HT1080 (cell line): ENCODE data around the gene CD180. TPM values are rescaled to one million over a fixed set of nuclear protein-coding genes. Genes with fewer than 3 reads are reported as not detected.
A peak's percentile ranks its signal among the peaks of the same experiment; 100 is the strongest.

Source experiments
- DNase-seq: peaks from one replicate; pipeline ENCODE4 v3.0.0-alpha.2; 2015; ENCODE audit warnings: low read depth
- total RNA-seq: library from RNA; depleted of rRNA; stranded (reverse); fragments of >200 nt; shearing (Covaris generic); gene quantifications from 2 replicates; pipeline ENCODE4 v1.2.3, GENCODE V29; 2014

The CD180 gene
- total RNA-seq, 1 experiment from 2014 or later: 0.43 TPM

DNA sequence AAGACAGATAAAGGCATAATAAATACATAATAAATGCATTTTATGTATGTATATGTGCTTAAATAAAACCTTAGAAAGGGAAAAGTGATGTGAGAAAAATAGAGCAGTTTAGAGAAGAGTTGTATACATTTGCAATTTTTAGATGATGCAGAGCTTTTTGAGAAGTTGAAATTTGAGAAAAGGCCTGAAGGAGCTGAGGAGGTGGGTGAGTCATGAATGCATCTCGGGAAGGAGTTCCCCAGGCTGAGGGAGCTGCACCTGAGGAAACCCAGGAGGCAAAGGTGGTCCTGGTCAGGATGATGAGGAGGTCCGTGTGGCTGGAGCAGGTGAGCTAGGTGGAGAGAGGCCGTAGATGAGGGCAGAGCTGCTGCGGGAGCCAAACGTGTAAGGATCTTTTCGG is 17.4 kb upstream of the CD180 start:
- no peak for DNase-seq

DNA sequence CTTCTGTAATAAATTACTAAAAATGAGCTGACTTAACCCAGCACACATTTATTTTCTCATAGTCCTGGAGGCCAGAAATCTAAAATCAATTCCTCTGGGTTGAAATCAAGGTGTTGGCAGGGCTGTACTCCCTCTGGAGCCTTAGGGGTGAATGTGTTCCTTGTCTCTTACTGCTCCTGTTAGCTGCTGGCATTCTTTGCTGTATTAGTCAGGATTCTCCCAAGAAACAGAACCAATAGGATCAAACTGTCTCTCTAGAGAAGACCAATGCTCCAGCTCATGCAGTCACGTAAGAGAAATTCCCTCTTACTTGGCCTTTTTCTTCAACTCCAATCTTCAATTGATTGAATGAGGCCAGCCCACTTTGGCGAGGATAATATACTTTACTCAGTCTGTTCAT is 15.3 kb upstream of the CD180 start:
- DNase-seq: peak; percentile 71

DNA sequence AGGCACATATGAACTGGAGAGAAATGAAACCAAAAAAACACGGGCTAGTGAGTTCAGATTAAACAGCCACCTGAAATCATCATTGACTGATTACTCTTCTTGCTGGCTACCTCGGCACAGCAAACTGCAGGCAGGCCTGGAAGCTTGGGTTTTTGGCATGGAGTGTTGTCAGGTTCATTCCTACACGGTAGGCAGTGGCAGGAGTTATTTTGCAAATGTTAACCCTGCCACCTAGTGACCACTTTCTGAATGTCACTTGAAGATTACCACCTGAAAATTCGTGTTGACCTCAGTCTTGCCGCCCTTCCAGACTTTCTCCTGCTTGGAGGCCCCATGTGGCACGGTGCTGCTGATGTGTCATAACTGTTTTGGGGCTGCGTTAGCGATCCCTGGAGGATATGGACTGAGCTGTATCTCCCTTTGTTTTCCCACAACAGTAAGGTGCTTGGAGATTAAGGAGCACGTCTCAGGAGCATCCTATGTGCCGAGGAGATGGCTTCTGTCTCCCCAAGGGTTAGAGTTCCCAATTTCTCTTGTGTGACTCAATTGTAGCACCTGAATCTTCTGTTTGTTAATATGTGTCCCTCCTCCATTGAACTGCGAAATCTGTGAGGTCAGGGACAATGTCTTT is 12.7 kb upstream of the CD180 start:
- peak; percentile 85 for DNase-seq

DNA sequence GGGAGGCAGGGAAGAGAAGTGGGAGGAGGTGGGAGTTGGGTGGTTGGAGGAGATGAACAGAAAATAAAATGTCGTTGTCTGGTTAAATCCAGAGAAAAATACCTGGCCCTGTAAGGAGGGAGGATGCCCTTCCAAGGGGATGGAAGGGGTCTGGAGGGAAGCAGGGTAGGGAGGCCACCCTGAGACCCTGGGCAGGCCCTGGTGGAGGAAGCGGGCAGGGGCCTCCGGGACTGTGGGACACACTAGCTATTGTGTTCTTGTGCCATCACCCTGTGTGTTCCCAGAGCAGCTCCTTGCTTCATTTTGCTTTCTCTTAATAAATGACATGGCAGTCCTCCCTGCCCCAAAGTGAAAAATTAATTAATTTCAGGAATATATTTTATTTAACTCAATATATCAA is 11.8 kb upstream of the CD180 start:
- DNase-seq: no peak

DNA sequence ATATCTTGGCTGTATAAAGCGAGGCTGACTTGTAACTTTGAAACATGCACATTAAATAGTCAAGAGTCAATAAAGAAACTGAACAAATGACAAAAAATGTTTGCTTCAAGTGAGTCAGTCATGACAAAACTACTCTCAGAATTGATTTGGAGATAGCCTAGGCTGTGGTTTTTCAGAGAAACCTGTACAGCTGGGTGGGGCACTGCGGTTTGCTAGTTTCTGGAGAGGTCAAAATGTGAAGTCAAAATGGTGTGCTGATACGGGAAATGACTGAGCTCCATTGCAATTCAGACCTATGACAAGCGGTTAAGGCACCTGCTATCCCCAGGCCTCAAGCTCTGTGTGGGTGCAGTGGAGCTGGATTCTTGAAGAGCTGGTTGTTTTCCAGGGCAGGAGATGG is 10.3 kb upstream of the CD180 start:
- DNase-seq: peak; percentile 99

DNA sequence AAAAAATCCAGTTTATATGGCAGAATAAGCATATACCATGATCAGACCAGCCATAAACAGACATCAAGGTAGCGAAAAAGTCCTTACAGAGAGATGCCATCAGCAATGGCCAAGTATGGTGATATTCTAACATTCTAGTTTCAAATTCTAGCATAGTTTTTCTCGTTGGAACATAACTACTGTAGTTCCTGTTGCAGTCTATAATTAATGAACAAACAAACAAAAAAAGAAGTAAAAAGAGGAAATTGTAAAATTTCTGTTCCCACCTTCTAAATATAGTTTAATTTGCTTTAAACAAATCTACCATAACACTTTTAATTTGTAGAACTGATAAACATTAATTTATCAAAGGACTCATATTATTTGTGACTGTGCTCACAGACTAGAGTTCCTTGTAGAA is 9.9 kb upstream of the CD180 start:
- no peak for DNase-seq

DNA sequence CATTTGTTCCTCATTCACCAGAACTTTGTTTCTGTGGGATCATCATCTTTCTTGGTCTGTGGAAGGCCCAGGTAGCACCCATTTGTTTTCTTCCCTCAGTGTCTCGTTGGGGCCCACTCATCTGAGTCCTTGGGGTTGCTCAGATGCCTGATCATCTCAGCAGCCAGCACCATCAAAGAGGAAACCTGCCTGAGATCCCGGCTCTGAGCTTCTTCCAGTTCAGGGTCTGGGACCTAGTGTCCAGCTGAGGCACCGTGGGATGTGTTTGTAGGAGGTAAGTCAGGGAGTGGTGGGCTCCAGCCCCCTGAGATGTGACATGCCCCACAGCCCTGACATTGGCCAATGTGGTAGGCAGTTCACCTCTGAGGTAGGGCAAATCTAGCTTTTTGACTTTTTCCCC is 9.4 kb upstream of the CD180 start:
- DNase-seq: no peak

DNA sequence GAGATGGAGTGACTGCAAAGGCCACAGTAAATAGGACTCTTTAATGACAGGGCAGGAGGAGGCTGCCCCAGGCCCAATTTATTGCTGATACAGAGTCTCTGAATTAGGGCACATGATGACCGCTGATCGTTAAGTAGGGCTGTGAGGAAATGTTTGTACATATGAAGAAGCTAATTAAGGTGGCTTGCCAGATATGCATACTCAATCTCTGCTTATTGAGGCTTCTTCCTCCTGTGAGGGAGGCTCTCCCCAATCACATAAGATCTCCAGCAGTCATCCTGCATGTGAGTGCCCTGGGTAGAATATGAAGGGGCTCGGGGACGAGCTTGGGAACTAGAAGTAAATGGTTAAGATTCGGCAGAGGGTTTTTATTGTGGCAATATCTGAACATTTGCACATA is 8.2 kb upstream of the CD180 start:
- no peak for DNase-seq

DNA sequence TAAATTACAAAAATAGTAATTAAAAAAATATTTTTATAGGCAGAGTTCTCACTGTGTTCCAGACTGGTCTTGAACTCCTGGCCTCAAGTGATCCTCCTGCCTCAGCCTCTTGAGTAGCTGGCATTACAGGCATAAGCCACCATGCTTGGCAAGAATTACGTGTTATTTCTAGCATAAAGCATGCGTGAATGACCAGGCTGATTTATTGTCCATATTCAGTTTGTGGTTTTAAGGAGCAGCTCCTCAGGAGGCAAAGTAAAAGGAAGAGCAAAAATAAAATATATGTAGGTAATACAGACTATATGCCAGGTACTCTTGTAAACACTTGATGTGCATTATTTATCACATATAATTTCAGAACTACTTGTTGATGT is 7.1 kb upstream of the CD180 start:
- DNase-seq: no peak

DNA sequence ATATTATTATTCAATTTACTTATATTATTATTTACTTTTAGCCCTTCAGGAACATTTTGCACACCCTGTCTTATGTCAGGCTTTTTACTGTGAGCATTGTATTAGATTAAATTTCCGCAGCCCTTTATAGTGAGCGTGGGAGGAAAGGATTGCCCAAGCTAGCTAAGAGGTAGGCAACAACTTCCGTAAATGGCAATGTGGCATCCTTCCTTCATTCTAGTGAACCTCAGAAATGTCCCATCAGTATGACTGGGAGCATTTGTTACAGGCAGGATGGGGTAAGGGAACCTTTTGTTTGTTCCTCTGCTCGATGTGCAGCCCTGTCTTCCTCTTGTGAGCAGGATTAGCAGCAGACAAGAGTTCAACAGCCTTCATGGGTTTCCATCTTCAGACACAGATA is 6.2 kb upstream of the CD180 start:
- DNase-seq: no peak

DNA sequence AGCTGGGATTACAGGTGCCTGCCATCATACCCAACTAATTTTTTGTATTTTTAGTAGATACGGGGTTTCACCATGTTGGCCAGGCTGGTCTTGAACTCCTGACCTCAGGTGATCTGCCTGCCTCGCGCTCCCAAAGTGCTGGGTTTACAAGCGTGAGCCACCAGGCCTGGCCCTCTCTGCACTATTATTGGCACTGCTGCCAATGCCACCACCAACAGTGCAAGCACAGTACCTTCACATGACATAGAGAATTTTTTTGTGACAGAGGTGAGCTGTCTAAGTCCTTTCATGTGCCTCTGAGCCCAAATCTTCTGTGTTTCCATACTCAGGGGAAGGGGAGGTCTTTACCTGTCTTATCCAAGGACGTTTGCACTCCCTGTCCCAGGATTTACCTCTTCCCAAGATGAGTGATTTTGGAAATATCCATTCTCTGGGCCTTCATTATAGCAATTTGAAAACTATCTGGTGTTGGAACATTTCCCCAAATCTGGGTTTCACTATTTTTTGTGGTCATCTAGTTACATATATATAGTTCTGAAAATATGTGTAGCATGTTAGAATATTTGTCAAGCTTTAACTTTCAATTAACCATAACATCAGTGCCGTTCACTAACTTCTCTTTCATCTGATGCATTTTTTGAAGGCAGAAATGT is 5.4 kb upstream of the CD180 start:
- DNase-seq: no peak

DNA sequence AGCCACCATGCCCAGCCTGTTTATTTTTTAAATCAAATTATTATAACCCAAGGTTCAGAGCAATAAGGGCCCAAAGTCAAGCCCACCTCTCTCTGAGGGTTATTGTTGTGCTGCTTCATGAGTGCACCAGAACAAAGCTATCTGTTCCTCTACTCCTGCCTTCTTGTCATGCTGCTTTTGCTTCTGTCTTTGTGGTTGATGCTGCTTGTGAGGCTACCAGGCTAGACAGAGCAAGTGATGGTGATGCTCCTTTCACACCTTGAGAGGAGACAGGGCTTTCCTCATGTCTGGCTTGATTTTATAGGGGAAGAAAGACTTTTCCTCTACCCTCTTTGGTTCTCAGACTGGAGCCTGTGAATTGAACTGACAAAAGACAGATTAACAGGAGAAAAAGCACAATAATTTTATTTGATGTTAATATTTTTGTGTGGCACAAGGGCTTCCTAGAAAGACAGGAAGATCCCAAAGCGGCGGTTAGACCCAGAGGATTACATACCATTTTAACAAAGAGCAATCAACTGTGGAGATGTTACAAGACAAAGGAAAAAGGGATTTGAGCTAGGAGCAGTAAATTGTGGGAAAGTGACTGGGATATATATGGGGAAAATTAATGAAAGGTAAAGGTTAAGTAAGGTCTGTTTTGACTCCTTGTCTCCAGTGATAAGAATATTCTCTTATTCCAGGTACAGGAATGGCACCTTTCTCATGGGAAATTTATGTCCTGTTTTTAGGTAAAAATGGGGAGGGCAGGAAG is 4.4 kb upstream of the CD180 start:
- DNase-seq: no peak

DNA sequence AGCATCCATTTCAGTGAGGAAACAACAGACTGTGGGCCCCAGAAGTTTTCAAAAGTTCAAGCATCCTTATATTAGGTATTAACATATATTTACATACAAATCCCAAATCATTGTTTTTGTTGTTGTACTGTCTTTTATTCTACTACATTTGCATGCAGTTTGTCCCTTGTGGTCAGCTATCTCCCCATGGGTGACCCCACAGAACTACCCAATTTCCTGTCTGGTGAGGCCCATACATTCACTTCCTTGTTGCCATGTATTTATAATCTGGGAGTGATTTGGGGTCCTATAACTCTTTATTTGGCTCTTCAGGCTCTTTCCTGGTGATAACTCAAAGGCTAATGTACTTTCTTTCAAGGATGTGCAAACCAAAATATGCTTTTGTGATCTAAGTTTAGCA is 3.3 kb upstream of the CD180 start:
- DNase-seq: no peak

DNA sequence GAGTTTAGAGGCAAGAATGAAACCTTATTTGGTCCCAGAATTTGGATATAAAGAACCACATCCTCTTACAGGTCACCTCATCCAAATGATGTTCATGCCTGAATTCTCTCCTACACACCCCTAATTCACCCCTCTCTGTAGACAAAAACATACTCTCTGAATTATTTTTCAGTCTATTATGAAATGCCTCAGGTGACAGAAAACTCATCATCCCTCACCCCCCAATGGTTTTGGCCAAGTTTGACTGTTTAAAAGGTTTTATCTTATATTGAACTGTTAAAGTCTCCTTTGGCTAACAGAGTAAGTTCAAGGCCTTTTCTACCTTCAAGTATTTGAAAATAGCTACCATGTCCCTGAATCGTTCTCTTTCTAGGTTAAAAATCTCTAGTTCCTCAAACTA is 2.3 kb upstream of the CD180 start:
- no peak for DNase-seq

DNA sequence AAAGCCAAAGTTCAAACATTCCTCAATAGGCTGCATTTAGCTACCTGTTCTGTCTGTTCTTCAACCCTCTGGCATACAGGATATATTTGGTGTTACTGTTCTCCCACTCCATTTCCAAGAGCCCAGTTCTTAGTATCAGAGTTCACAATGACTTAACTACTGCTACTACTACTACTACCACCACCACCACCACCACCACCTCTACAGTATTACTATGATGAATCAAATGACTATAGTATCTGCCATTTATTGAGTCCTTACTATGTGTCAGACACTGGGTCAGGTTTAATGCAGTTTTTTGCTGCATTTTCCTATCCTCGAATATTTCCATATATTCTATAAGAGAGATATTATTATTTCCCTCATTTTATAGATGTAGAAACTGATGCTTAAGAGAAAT is 937 bp upstream of the CD180 start:
- DNase-seq: no peak

DNA sequence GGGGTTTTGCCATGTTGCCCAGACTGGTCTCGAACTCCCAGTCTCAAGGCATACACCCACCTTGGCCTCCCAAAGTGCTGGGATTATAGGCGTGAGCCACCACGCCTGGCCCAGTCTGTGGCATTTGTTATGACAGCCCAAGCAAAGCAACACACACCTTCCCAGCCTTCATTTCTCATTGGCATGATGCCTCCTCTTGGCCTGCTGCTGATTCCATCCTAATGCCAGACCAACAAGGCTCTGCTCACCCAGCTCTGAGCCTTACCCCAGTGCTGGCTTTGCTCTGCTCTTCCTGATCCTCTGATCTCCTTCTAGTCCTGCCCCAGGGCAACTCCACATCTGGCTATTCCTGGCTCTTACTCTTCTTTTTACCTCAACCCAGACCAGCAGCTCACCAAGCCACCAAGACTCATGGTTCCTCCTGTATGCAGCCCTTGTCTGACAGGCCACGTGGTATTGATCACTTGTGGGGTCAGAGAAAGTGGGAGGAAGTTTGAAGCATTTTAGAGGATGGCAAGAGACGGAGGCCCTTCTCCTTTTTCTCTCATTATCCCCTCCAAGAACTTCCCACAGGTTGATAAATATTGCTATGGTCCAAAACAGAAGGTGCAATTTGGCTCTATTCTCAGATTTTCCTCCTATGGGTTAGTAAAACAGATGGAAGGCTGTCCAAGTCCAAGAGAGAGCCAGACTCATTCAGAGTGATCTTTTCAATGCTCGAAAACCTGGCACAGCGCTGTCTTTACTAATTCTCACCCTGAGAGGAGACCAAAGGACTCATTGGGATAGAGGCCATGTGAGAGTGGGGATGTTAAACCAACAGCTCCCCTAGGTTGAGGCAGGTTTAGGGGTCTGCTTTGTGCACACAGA is 958 bp downstream of the CD180 start:
- no peak for DNase-seq

DNA sequence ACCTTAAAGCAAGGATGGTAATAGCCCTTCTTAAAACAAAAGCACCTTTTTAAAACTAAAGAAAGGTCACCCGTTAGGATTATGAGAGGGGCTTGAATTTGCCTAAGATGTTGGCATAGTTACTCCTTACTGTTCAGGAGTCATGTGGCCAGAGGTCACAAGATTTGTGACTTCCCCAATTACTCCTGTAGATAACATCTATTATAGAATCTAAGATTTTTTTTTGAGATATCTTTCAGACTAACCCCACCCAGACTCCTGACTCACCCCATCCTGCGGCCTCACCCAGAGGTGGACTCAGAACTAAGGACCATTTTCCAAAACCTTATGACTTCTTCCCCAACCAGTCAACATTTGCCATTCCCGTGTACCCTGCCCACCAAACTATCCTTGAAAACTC is 2.4 kb downstream of the CD180 start:
- no peak for DNase-seq

DNA sequence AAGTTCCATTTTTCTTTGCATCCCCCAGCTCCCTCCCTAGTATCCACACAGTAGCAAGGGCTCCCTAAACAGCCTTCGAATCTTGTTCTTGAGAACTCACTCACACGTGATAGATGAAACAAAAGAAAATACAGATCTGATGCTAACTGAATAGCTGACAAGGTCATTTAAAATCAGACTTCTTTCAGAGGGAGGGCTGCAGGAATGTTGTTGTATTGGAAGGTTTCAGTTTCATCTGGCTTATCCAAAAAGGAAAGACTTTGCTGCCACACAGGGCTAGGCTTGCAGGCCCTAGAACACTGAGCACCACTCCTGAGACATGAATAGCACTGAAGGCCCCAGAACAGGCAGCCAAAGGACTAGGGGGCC is 3.2 kb downstream of the CD180 start:
- DNase-seq: no peak

DNA sequence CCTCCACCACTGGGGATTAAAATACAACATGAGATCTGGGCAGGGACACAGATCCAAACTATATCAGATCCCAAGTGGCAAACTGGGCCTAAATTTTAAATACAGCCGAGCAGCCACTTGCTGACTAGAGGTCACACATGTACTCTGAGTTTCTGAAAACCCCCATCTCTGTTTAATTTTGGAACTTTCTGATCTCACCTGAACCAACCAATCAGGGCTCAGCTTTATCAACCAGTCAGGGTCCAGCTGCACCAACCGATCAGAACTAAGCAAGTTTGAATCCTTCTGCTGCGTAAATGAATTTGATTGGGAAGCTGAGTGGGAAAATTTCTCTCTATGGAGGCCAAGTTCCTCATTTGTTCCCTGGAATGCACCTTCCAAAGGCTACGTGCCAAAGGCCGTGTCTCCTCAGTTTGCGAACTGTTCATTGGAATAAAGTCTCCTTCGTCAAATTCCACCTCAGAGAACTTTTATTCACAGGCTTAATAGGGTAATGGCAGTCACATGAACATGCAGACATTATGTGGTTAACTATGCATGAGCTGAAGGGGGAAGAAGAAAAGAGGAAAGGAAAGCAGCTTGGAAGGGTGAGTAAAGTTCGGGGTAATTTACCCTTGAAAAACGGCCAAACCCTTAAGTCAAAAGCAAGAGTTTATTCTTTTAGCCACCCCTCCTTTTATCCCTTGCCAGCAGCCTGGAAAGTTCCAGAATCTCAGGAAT is 3.7 kb downstream of the CD180 start:
- no peak for DNase-seq

DNA sequence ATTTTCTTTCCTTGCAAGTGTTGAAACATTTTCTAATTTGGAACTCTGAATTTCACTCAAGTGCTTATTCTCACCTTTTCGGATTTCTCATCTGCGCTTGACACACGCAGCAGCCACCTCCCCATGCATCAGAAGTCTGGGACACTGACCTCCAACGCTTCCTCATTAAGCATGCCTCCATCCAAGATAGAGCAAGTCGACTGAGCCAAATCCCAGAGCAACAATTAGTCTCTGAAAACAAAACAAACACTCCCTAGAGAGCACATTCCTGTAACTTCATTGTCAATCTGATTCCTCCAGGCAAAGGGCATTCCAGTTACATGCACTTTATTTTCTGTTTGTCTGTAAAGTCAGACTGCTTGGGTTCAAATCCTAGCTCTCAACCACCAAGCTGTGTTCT is 5.7 kb downstream of the CD180 start:
- DNase-seq: no peak

DNA sequence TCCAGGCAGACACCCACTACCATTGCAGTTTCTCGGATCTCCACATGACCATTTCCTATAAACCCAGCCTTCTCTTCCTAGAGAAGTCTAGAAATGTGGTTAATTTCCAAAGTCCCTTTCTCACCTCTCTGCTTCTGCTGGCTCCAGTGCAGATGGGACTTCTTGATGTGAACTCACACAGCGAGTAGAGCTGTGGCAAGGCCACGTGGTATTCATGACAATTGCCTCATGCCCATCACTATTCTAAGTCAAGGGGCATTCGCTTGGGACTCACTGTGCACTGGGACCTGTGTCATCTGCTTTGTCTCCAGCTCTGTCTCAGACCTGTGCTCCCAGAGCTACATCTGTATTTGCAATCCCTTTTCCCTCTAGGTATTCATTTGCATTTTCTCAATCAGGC is 6.2 kb downstream of the CD180 start:
- DNase-seq: no peak
